GM12873 (cell line): ENCODE results near the gene ZC3H7A.

Experiments used
- TF ChIP-seq, protein P1 (sequence below): IDR thresholded peaks from 2 replicates; pipeline ENCODE4 v1.5.1; 2012; ENCODE audit warnings: low read depth, mild to moderate bottlenecking, moderate library complexity, low read length, control low read depth; ENCODE audit not compliant: insufficient read depth; ENCODE audit errors: missing control alignments

The ZC3H7A gene

DNA sequence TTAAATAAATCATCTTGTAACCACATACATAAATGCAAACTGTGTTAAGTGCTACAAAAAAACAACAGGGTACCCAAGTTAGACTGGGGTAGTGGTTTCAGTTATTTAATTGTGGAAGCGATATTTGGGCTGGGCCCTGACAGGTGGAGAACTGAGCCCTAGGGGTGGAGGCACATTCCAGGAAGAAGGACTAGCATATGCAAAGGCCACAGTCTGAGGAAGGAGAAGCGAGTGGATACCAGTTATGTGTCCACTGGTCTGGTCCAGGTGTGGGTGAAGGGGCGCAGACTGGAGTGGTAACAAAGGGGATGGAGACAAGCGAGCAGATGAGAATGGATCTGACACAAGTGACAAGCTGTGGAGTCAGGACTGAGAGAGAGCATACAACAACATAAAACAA, 77.3 kb downstream of the ZC3H7A start:
- TF ChIP-seq, protein P1, sequence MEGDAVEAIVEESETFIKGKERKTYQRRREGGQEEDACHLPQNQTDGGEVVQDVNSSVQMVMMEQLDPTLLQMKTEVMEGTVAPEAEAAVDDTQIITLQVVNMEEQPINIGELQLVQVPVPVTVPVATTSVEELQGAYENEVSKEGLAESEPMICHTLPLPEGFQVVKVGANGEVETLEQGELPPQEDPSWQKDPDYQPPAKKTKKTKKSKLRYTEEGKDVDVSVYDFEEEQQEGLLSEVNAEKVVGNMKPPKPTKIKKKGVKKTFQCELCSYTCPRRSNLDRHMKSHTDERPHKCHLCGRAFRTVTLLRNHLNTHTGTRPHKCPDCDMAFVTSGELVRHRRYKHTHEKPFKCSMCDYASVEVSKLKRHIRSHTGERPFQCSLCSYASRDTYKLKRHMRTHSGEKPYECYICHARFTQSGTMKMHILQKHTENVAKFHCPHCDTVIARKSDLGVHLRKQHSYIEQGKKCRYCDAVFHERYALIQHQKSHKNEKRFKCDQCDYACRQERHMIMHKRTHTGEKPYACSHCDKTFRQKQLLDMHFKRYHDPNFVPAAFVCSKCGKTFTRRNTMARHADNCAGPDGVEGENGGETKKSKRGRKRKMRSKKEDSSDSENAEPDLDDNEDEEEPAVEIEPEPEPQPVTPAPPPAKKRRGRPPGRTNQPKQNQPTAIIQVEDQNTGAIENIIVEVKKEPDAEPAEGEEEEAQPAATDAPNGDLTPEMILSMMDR, result no peak

- TF ChIP-seq, protein P1, result no peak
Observed at GRCh38 chr16:11719171-11719570, 77.9 kb downstream of the ZC3H7A start.

- TF ChIP-seq, protein P1, result no peak
Observed at GRCh38 chr16:11717811-11718210, 79.2 kb downstream of the ZC3H7A start.

DNA sequence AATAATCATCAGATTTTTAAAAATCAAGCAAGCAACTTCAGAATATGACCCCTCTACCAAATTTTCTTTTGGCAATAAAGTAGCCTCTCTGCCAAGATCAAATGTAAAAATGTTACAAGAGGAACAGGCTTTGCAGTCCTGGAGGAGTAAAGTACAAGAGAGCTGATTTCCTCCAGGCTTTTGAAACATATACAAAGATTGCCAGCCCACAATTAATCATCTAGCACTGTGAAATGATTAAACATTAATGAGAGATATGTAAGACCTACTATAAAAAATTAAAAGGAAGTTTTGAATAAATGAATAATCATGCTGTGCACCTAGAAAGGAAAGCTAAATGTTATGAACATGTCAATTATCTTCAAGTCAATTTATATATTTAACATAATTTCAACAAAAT, 80.7 kb downstream of the ZC3H7A start:
- TF ChIP-seq, protein P1, result no peak

DNA sequence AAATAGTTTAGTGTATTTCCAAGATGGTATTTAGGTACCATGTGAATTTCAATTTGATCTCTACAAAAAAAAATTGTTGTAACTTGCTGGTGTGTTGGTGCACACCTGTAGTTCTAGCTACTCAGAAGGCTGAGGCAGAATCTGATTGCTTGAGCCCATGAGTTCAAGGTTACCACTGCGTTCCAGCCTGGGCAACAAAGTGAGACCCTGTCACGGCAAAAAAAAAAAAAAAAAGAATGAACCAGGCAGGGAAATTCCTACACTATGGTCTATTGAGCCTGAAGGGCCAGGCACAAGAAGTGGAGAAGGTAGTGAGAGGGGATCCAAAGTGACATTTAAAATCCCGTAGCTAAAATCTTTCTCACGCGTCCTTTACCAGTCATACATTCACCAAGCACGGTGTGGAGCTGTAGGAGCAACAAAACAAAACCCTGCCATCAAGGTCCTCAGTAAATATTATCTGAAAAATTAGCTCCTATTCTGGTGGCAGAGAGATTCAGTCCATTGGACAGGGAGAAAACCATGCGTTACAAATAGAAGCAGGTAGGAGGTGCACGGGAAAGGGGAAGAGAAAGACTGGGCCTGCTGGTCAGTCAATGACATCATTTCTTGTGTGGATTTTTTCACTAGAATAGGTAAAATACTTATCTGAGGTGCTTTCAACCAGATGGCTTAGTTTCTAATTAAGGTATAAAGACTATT, 81.7 kb downstream of the ZC3H7A start:
- TF ChIP-seq, protein P1, result no peak

DNA sequence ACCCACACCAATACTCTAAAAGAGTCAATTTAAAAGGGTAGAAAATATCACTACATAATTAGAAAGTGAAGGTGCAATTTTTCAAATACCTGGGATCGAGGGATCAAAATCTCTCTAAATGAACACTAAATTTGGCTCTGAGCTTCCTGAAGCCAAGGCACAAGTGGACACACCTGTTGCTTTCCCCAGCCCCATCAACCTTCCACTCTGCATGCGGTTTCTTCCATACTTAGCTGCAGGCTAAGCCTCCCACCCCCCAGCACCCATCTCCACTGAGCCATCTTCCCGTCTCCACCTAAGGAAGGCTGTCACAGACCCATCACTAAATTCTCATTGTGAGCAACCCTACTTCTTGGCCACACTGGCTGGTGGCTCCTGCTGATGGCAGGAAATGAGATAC, 84.9 kb downstream of the ZC3H7A start:
- TF ChIP-seq, protein P1, result no peak

DNA sequence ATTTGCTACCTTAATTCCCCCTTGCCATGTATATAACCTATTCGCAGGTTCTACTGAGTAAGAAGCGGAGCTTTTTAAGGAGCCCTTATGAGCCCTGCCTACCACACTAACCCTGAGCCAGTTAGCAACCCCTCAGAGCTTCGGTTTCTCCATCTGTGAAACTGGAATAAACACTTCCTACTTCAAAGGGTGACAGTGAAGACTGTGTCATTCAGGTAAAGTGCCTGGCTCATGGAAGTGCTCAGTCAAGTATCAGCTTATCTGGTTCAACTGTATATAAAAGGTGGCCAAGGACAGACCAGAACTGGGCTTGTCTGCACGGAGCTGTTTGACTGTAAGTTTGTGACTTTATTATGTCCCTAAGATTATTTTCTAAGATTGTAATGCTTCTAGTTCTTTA, 85.4 kb downstream of the ZC3H7A start:
- TF ChIP-seq, protein P1, result no peak
